ENCODE results near the gene ADAMTS8. TPM values are rescaled to one million over a fixed set of nuclear protein-coding genes. Genes with fewer than 3 reads are reported as not detected.
"Not testable (repeated sequence)": the region's sequence is repeated elsewhere in the genome, so short reads cannot be mapped to it uniquely, and the experiment has no call there.

Gene ADAMTS8
- total and polyA plus RNA-seq, 2 donors, result 0.14 to 0.37 TPM

DNA sequence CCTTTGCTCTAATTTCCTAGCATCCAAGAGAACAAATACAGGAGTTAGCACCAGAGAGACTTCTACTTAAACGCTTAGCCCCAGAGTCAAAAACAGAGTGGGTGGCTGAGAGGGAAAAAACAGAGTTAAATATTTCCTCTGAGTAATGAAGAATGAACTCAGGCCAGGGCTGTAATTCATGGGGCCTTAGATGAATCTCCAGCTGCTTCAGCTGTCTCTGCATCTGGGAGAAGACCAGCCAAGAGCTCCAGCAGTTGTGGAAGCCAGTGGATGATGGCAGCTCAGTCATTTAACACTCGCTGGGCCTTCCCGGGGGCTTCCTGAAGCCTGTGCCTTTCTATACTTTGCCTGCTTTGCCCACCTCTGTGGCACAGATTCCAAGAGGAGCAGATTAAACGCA is 14.3 kb upstream of the ADAMTS8 start:
- no peaks in the 10 kb centered on the region for H3K36me3 ChIP-seq (ENCODE audit: control insufficient read depth in 2 of 2, insufficient read depth in 2 of 2, low read length in 1 of 2)
- H3K4me1 ChIP-seq (ENCODE audit: control insufficient read depth in 2 of 2, insufficient read depth in 2 of 2, low read length in 2 of 2), result peaks cover 0 to 10% of the 10 kb centered on the region in 2 donors
- no peak for DNase-seq (ENCODE audit: low read depth in 6 of 9, low spot score in 9 of 9)
- peaks cover 5 to 10% of the 10 kb centered on the region in 2 donors for H3K27me3 ChIP-seq (ENCODE audit: control insufficient read depth in 2 of 2, insufficient read depth in 1 of 2, low read length in 1 of 2)
- WGBS, result 97% methylated on average over 4 of the region's 4 CpGs
- no peak overlapping the region for H3K27ac ChIP-seq (ENCODE audit: low read depth in 1 of 2, low read length in 1 of 2)
- no peaks in the 10 kb centered on the region for H3K9me3 ChIP-seq (ENCODE audit: control insufficient read depth in 2 of 2, insufficient read depth in 1 of 2, low read length in 1 of 2)
- no peak overlapping the region for H3K4me3 ChIP-seq (ENCODE audit: low read length in 2 of 2)

DNA sequence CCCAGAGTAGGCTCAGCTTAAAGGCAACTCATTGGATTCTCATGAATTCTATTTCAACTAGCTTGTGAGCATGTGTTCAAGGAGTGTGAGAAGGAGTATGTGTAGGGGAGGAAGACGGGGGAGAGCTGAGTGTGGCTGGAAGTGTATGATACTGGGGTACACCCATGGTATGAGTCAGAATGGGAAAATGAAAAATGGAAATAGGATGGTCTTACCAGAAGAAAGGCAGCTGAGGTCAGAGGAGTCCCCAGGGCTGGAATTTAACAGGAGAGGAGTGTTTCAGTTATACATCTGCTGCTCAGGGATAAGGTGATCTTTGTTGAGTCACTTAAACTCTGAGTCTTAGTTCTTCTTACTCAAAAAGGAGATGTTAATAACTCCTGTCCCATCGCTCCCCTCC is 13.3 kb upstream of the ADAMTS8 start:
- Histone ChIP-seq H3K9me3 (ENCODE audit: control insufficient read depth in 2 of 2, insufficient read depth in 1 of 2, low read length in 1 of 2) (no peaks in the 10 kb centered on the region), H3K27me3 (ENCODE audit: control insufficient read depth in 2 of 2, insufficient read depth in 1 of 2, low read length in 1 of 2) (peaks cover under 1 to 2% of the 10 kb centered on the region in 2 donors), H3K27ac (ENCODE audit: low read depth in 1 of 2, low read length in 1 of 2) (no peak overlapping the region), H3K4me1 (ENCODE audit: control insufficient read depth in 2 of 2, insufficient read depth in 2 of 2, low read length in 2 of 2) (peaks cover 0 to 14% of the 10 kb centered on the region in 2 donors), H3K4me3 (ENCODE audit: low read length in 2 of 2) (no peak overlapping the region), H3K36me3 (ENCODE audit: control insufficient read depth in 2 of 2, insufficient read depth in 2 of 2, low read length in 1 of 2) (no peaks in the 10 kb centered on the region)
- 96% methylated on average over 2 of the region's 2 CpGs for WGBS
- no peak for DNase-seq (ENCODE audit: low read depth in 6 of 9, low spot score in 9 of 9)

DNA sequence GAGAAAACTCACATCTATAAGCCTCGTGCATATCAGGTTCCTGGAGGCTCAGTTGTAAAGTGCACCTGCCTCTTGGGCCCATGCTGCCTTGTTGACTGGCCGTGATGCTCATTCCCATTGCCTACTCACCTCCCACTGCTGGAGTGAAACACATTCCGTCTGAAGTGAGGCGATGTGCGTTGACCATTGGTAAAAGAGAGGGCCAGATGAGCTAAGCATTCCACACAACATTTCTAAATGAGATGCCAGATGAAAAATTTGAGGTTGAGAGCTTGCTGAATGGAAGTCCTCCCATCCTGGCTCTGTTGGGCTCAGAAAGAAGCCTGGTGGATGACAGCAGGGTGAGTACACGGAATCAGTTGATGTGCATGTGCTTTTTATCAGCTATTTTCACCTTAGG is 11.5 kb upstream of the ADAMTS8 start:
- no peak for DNase-seq (ENCODE audit: low read depth in 6 of 9, low spot score in 9 of 9)
- H3K36me3 ChIP-seq (ENCODE audit: control insufficient read depth in 2 of 2, insufficient read depth in 2 of 2, low read length in 1 of 2), result no peaks in the 10 kb centered on the region
- no peaks in the 10 kb centered on the region for H3K27me3 ChIP-seq (ENCODE audit: control insufficient read depth in 2 of 2, insufficient read depth in 1 of 2, low read length in 1 of 2)
- no peak overlapping the region for H3K27ac ChIP-seq (ENCODE audit: low read depth in 1 of 2, low read length in 1 of 2)
- H3K4me3 ChIP-seq (ENCODE audit: low read length in 2 of 2), result no peak overlapping the region
- 88% methylated on average over 6 of the region's 6 CpGs for WGBS
- H3K4me1 ChIP-seq (ENCODE audit: control insufficient read depth in 2 of 2, insufficient read depth in 2 of 2, low read length in 2 of 2), result peaks cover 0 to 17% of the 10 kb centered on the region in 2 donors
- no peaks in the 10 kb centered on the region for H3K9me3 ChIP-seq (ENCODE audit: control insufficient read depth in 2 of 2, insufficient read depth in 1 of 2, low read length in 1 of 2)

DNA sequence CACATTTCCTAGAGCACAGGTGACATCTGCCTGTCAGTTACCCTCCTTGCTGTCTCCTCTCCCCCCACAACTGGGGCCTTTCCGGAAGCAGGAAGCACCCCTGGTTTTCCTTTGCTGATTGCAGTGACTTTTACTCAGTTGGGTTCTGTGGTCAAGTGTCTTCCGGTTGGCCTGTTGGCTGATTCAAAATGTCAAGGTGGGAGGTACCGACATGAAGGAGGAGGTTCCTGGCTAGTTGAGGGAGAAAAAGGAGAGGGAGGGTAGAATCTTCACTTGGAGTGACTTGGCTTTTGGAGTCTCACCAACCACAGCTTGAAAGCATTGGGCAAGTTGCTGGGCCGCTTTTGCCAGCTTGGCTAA is 10.7 kb upstream of the ADAMTS8 start:
- no peak overlapping the region for H3K27ac ChIP-seq (ENCODE audit: low read depth in 1 of 2, low read length in 1 of 2)
- no peaks in the 10 kb centered on the region for H3K27me3 ChIP-seq (ENCODE audit: control insufficient read depth in 2 of 2, insufficient read depth in 1 of 2, low read length in 1 of 2)
- peak in 2 of 9 donors; percentile 39 to 47 for DNase-seq (ENCODE audit: low read depth in 6 of 9, low spot score in 9 of 9)
- WGBS, result 26% methylated on average over 4 of the region's 4 CpGs
- H3K36me3 ChIP-seq (ENCODE audit: control insufficient read depth in 2 of 2, insufficient read depth in 2 of 2, low read length in 1 of 2), result no peaks in the 10 kb centered on the region
- peaks cover 0 to 17% of the 10 kb centered on the region in 2 donors for H3K4me1 ChIP-seq (ENCODE audit: control insufficient read depth in 2 of 2, insufficient read depth in 2 of 2, low read length in 2 of 2)
- H3K4me3 ChIP-seq (ENCODE audit: low read length in 2 of 2), result no peak overlapping the region
- no peaks in the 10 kb centered on the region for H3K9me3 ChIP-seq (ENCODE audit: control insufficient read depth in 2 of 2, insufficient read depth in 1 of 2, low read length in 1 of 2)

- H3K27me3 ChIP-seq (ENCODE audit: control insufficient read depth in 2 of 2, insufficient read depth in 1 of 2, low read length in 1 of 2); DNase-seq (ENCODE audit: low read depth in 6 of 9, low spot score in 9 of 9); H3K36me3 ChIP-seq (ENCODE audit: control insufficient read depth in 2 of 2, insufficient read depth in 2 of 2, low read length in 1 of 2); H3K27ac ChIP-seq (ENCODE audit: low read depth in 1 of 2, low read length in 1 of 2); H3K9me3 ChIP-seq (ENCODE audit: control insufficient read depth in 2 of 2, insufficient read depth in 1 of 2, low read length in 1 of 2); H3K4me3 ChIP-seq (ENCODE audit: low read length in 2 of 2): not testable (repeated sequence)
- H3K4me1 ChIP-seq (ENCODE audit: control insufficient read depth in 2 of 2, insufficient read depth in 2 of 2, low read length in 2 of 2), result peaks cover 0 to 17% of the 10 kb centered on the region in 2 donors
- 85% methylated on average over 10 of the region's 10 CpGs for WGBS
These were observed 10.2 kb upstream of the ADAMTS8 start for GRCh38 chr11:130438401-130439159.

DNA sequence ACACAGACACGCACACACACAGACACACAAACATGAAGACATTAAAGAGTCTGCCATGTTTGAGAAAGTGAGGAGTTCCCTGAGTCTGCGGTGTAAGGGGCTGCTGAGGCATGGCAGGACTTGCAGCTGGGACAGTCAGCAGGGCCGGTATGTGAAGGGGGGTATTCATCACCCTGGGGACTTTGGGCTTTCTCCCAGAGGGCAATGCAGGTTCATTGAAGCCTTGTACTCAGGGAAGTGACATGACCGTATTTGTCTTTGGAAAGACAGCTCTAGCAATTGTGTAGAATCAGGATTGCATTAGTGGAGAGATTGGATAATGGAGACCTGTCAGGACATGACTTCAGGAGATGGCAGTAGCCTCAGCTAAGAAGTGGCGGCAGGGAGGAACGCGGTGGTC is 9.4 kb upstream of the ADAMTS8 start:
- Histone ChIP-seq H3K9me3 (ENCODE audit: control insufficient read depth in 2 of 2, insufficient read depth in 1 of 2, low read length in 1 of 2) (no peaks in the 10 kb centered on the region), H3K27ac (ENCODE audit: low read depth in 1 of 2, low read length in 1 of 2) (no peak overlapping the region), H3K4me3 (ENCODE audit: low read length in 2 of 2) (no peak overlapping the region), H3K4me1 (ENCODE audit: control insufficient read depth in 2 of 2, insufficient read depth in 2 of 2, low read length in 2 of 2) (peaks cover 0 to 17% of the 10 kb centered on the region in 2 donors), H3K36me3 (ENCODE audit: control insufficient read depth in 2 of 2, insufficient read depth in 2 of 2, low read length in 1 of 2) (no peaks in the 10 kb centered on the region), H3K27me3 (ENCODE audit: control insufficient read depth in 2 of 2, insufficient read depth in 1 of 2, low read length in 1 of 2) (no peaks in the 10 kb centered on the region)
- no peak for DNase-seq (ENCODE audit: low read depth in 6 of 9, low spot score in 9 of 9)
- WGBS, result 96% methylated on average over 7 of the region's 7 CpGs

DNA sequence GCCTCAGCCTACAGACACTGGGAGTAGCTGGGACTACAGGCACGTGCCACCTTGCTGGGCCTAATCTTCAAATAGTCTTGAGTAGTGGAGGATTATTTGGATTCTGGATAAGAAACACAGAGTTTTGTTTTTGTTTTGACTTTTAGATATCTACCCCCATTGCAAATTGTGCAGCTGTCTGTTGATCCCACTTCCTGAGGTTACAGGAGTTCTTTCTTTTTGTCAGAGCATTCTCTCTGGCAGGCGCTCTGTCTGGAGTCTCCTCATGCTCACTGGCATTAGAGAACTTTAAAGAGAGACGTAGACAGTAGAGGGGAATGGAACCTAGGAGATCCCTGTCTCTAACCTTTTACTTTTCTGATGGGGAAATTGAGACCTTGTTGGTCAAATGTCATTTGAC is 7.8 kb upstream of the ADAMTS8 start:
- H3K4me1 ChIP-seq (ENCODE audit: control insufficient read depth in 2 of 2, insufficient read depth in 2 of 2, low read length in 2 of 2), result peaks cover 0 to 17% of the 10 kb centered on the region in 2 donors
- 52% methylated on average over 3 of the region's 3 CpGs for WGBS
- H3K36me3 ChIP-seq (ENCODE audit: control insufficient read depth in 2 of 2, insufficient read depth in 2 of 2, low read length in 1 of 2), result no peaks in the 10 kb centered on the region
- no peak for DNase-seq (ENCODE audit: low read depth in 6 of 9, low spot score in 9 of 9)
- no peaks in the 10 kb centered on the region for H3K9me3 ChIP-seq (ENCODE audit: control insufficient read depth in 2 of 2, insufficient read depth in 1 of 2, low read length in 1 of 2)
- no peak overlapping the region for H3K4me3 ChIP-seq (ENCODE audit: low read length in 2 of 2)
- peaks cover 2 to 3% of the 10 kb centered on the region in 2 donors for H3K27me3 ChIP-seq (ENCODE audit: control insufficient read depth in 2 of 2, insufficient read depth in 1 of 2, low read length in 1 of 2)
- no peak overlapping the region for H3K27ac ChIP-seq (ENCODE audit: low read depth in 1 of 2, low read length in 1 of 2)

GRCh38 chr11:130435671-130436070 is 7.3 kb upstream of the ADAMTS8 start:
- Histone ChIP-seq H3K27ac (ENCODE audit: low read depth in 1 of 2, low read length in 1 of 2) (no peak overlapping the region), H3K9me3 (ENCODE audit: control insufficient read depth in 2 of 2, insufficient read depth in 1 of 2, low read length in 1 of 2) (no peaks in the 10 kb centered on the region), H3K27me3 (ENCODE audit: control insufficient read depth in 2 of 2, insufficient read depth in 1 of 2, low read length in 1 of 2) (peaks cover 5 to 6% of the 10 kb centered on the region in 2 donors), H3K4me1 (ENCODE audit: control insufficient read depth in 2 of 2, insufficient read depth in 2 of 2, low read length in 2 of 2) (peaks cover 0 to 17% of the 10 kb centered on the region in 2 donors), H3K4me3 (ENCODE audit: low read length in 2 of 2) (no peak overlapping the region), H3K36me3 (ENCODE audit: control insufficient read depth in 2 of 2, insufficient read depth in 2 of 2, low read length in 1 of 2) (no peaks in the 10 kb centered on the region)
- WGBS, result 90% methylated on average over 4 of the region's 4 CpGs
- no peak for DNase-seq (ENCODE audit: low read depth in 6 of 9, low spot score in 9 of 9)

GRCh38 chr11:130434521-130435223 is 6.3 kb upstream of the ADAMTS8 start:
- WGBS, result 1% methylated on average over 20 of the region's 20 CpGs
- no peaks in the 10 kb centered on the region for H3K9me3 ChIP-seq (ENCODE audit: control insufficient read depth in 2 of 2, insufficient read depth in 1 of 2, low read length in 1 of 2)
- peak overlapping the region; percentile 53 for H3K4me3 ChIP-seq (ENCODE audit: low read length in 2 of 2)
- H3K27ac ChIP-seq (ENCODE audit: low read depth in 1 of 2, low read length in 1 of 2), result no peak overlapping the region
- peak; percentile 63 to 88 (median 77) for DNase-seq (ENCODE audit: low read depth in 6 of 9, low spot score in 9 of 9)
- peaks cover 15 to 16% of the 10 kb centered on the region in 2 donors for H3K27me3 ChIP-seq (ENCODE audit: control insufficient read depth in 2 of 2, insufficient read depth in 1 of 2, low read length in 1 of 2)
- H3K4me1 ChIP-seq (ENCODE audit: control insufficient read depth in 2 of 2, insufficient read depth in 2 of 2, low read length in 2 of 2), result peaks cover 0 to 17% of the 10 kb centered on the region in 2 donors
- H3K36me3 ChIP-seq (ENCODE audit: control insufficient read depth in 2 of 2, insufficient read depth in 2 of 2, low read length in 1 of 2), result no peaks in the 10 kb centered on the region

Data from thymus (tissue), 11 donors.